Astrocyte of the cerebellum (primary cell): ENCODE measurements around the gene PARD6G.

Source experiments
- DNase-seq: peaks from one replicate; pipeline ENCODE4 v3.0.0-alpha.2; 2011; ENCODE audit warnings: low read depth
- H3K4me3 ChIP-seq: 2 replicates; pipeline ENCODE4 v1.5.1; 2011; ENCODE audit warnings: mild to moderate bottlenecking, low read depth, low read length, moderate library complexity
- CTCF ChIP-seq: IDR thresholded peaks from 2 replicates; pipeline ENCODE4 v1.5.1; 2012; ENCODE audit warnings: low read length, low read depth, moderate library complexity, mild to moderate bottlenecking; ENCODE audit errors: missing control alignments
- in situ Hi-C: cut with HindIII; loops from 2 replicates; pipeline ENCODE4 v1.10.0; 2017; ENCODE audit warnings: low sequenced_read_pairs

PARD6G gene

GRCh38 chr18:80191264-80191663, 56.0 kb downstream of the PARD6G start:
- in situ Hi-C loops, result no loop called here
- no peak for TF ChIP-seq CTCF
- no peak overlapping the region for H3K4me3 ChIP-seq
- DNase-seq, result no peak

- H3K4me3 ChIP-seq, result no peak overlapping the region
- TF ChIP-seq CTCF, result no peak
- in situ Hi-C loops, result no loop called here
- no peak for DNase-seq
Measured at GRCh38 chr18:80190311-80190710, 57.0 kb downstream of the PARD6G start.

GRCh38 chr18:80189531-80189865, 57.8 kb downstream of the PARD6G start:
- in situ Hi-C loops, result no loop called here
- DNase-seq, result no peak
- no peak for TF ChIP-seq CTCF
- H3K4me3 ChIP-seq, result no peak overlapping the region

- no peak overlapping the region for H3K4me3 ChIP-seq
- no peak for DNase-seq
- TF ChIP-seq CTCF, result no peak
- in situ Hi-C loops, result no loop called here
Measured at GRCh38 chr18:80188643-80189530, 58.4 kb downstream of the PARD6G start.

GRCh38 chr18:80187956-80188642, 59.2 kb downstream of the PARD6G start:
- H3K4me3 ChIP-seq, result no peak overlapping the region
- TF ChIP-seq CTCF, result no peak
- DNase-seq, result no peak
- in situ Hi-C loops, result no loop called here

GRCh38 chr18:80185545-80185944, 61.8 kb downstream of the PARD6G start:
- in situ Hi-C loops, result no loop called here
- H3K4me3 ChIP-seq, result no peak overlapping the region
- no peak for TF ChIP-seq CTCF
- no peak for DNase-seq
